H1 (cell line): Measurements from ENCODE around the gene DCAF4. TPM values are rescaled to one million over a fixed set of nuclear protein-coding genes. Genes with fewer than 3 reads are reported as not detected.
A peak's percentile ranks its signal among the peaks of the same experiment; 100 is the strongest.

ENCODE experiments used
- CTCF ChIA-PET: fragments of 300-600 bp; sonication (Branson Sonifier 250); formaldehyde crosslinking; loops from one replicate; lab custom pipeline; 2021; ENCODE audit not compliant: partially characterized antibody; lab: Charles Lee
- POLR2A ChIA-PET: fragments of 300-600 bp; sonication (Branson Sonifier 250); formaldehyde crosslinking; loops from one replicate; lab custom pipeline; 2021; ENCODE audit warnings: inconsistent platforms; ENCODE audit not compliant: partially characterized antibody; lab: Charles Lee
- DNase-seq, 2 experiments: peaks; one replicate each; pipeline versions ENCODE4 v3.0.0 to v3.0.0-alpha.2; 2010 to 2022; ENCODE audit warnings: low spot score in 2 of 2, low read depth in 1 of 2, mixed read lengths in 1 of 2
- FAIRE-seq: peaks from 2 replicates; lab custom pipeline; 2011; peaks lifted over from hg19 to GRCh38; lab: Jason Lieb, UNC
- H2AFZ ChIP-seq: 2 replicates; pipeline ENCODE4 v1.8.1; 2012; ENCODE audit warnings: low read length, inconsistent platforms
- H2AK5ac ChIP-seq: 2 replicates; pipeline ENCODE4 v1.6.1; 2013; ENCODE audit warnings: low read depth, low read length
- H2BK120ac ChIP-seq: replicated peaks from 2 replicates; pipeline ENCODE3; 2013; ENCODE audit warnings: low read depth, low read length, inconsistent platforms
- H2BK12ac ChIP-seq: 2 replicates; pipeline ENCODE4 v1.6.1; 2013; ENCODE audit warnings: low read depth, low read length
- H2BK15ac ChIP-seq: 2 replicates; pipeline ENCODE4 v1.6.1; 2013; ENCODE audit warnings: low read length
- H2BK20ac ChIP-seq: 2 replicates; pipeline ENCODE4 v1.6.1; 2013; ENCODE audit warnings: low read length
- H2BK5ac ChIP-seq: 2 replicates; pipeline ENCODE4 v1.6.1; 2013; ENCODE audit warnings: low read depth, low read length
- H3K14ac ChIP-seq: 2 replicates; pipeline ENCODE4 v1.6.1; 2013; ENCODE audit warnings: inconsistent platforms; ENCODE audit not compliant: insufficient read length
- H3K18ac ChIP-seq: 2 replicates; pipeline ENCODE4 v1.6.1; 2013; ENCODE audit warnings: low read length; ENCODE audit errors: extremely low read depth
- H3K23ac ChIP-seq: 2 replicates; pipeline ENCODE4 v1.6.1; 2013; ENCODE audit warnings: inconsistent platforms; ENCODE audit not compliant: insufficient read length
- H3K23me2 ChIP-seq: 2 replicates; pipeline ENCODE4 v1.6.1; 2013; ENCODE audit warnings: low read depth, low read length
- H3K27ac ChIP-seq: 2 replicates; pipeline ENCODE4 v1.6.1; 2011; ENCODE audit warnings: low read depth, low read length, inconsistent platforms
- H3K27me3 ChIP-seq, 4 experiments: replicated peaks in 1 of 4; 1 replicate in 1 of 4; 2 replicates in 3 of 4; pipeline versions ENCODE4 v1.6.1 to v1.8.1; 2011 to 2013; ENCODE audit warnings: low read length in 3 of 4, mild to moderate bottlenecking in 3 of 4, inconsistent platforms in 2 of 4, mixed read lengths in 2 of 4, moderate library complexity in 1 of 4; ENCODE audit not compliant: control insufficient read depth in 3 of 4, insufficient read depth in 3 of 4; ENCODE audit errors: extremely low read depth in 1 of 4
- H3K36me3 ChIP-seq, 4 experiments: 2 replicates each; pipeline versions ENCODE4 v1.6.1 to v1.8.1; 2011 to 2013; ENCODE audit warnings: mild to moderate bottlenecking in 4 of 4, low read length in 3 of 4, moderate library complexity in 2 of 4, control low read depth in 1 of 4, inconsistent platforms in 1 of 4; ENCODE audit not compliant: insufficient read depth in 4 of 4, control insufficient read depth in 2 of 4
- H3K4ac ChIP-seq: replicated peaks from 2 replicates; pipeline ENCODE3; 2013; ENCODE audit warnings: low read length, low read depth, mixed read lengths, inconsistent platforms; ENCODE audit not compliant: insufficient read length
- H3K4me1 ChIP-seq, 4 experiments: replicated peaks in 1 of 4; 1 replicate in 1 of 4; 2 replicates in 3 of 4; pipeline versions ENCODE4 v1.6.1 to v1.8.1; 2011 to 2013; ENCODE audit warnings: low read length in 3 of 4, inconsistent platforms in 2 of 4, mixed read lengths in 1 of 4; ENCODE audit not compliant: insufficient read depth in 4 of 4, control insufficient read depth in 3 of 4
- H3K4me2 ChIP-seq, 2 experiments: 2 replicates each; pipeline versions ENCODE4 v1.6.1 to v1.8.1; 2011 to 2013; ENCODE audit warnings: low read depth in 2 of 2, low read length in 2 of 2, control low read depth in 1 of 2, inconsistent platforms in 1 of 2, mild to moderate bottlenecking in 1 of 2; ENCODE audit not compliant: insufficient read depth in 1 of 2
- H3K4me3 ChIP-seq, 4 experiments: fragments of 200-600, 300-600 bp in 1 of 4; sonication (generic), shearing (Covaris generic), sonication (Bioruptor Twin) in 1 of 4; 2 replicates each; pipeline versions ENCODE4 v1.5.1 to v1.8.1; 2011 to 2016; ENCODE audit warnings: low read length in 4 of 4, low read depth in 3 of 4, control low read depth in 2 of 4, inconsistent platforms in 2 of 4, mild to moderate bottlenecking in 2 of 4, mixed read lengths in 1 of 4, moderate library complexity in 1 of 4; ENCODE audit not compliant: insufficient read depth in 2 of 4; ENCODE audit errors: extremely low read depth in 1 of 4
- H3K56ac ChIP-seq: replicated peaks from 2 replicates; pipeline ENCODE3; 2013; ENCODE audit warnings: low read depth, mild to moderate bottlenecking, mixed read lengths, low read length, inconsistent platforms; ENCODE audit not compliant: insufficient read length
- H3K79me1 ChIP-seq: 2 replicates; pipeline ENCODE4 v1.6.1; 2013; ENCODE audit warnings: low read depth, low read length, control low read depth
- H3K79me2 ChIP-seq, 2 experiments: 2 replicates each; pipeline versions ENCODE4 v1.6.1 to v1.8.1; 2012 to 2013; ENCODE audit warnings: low read length in 2 of 2, mild to moderate bottlenecking in 2 of 2, inconsistent platforms in 1 of 2; ENCODE audit not compliant: insufficient read depth in 2 of 2, control insufficient read depth in 1 of 2
- H3K9ac ChIP-seq, 4 experiments: replicated peaks in 1 of 4; 1 replicate in 1 of 4; 2 replicates in 3 of 4; pipeline versions ENCODE4 v1.6.1 to v1.8.1; 2011 to 2013; ENCODE audit warnings: low read depth in 3 of 4, low read length in 3 of 4, control low read depth in 2 of 4, mild to moderate bottlenecking in 2 of 4, moderate library complexity in 2 of 4, inconsistent platforms in 1 of 4; ENCODE audit errors: extremely low read depth in 1 of 4
- H3K9me3 ChIP-seq, 2 experiments: 2 replicates each; pipeline versions ENCODE4 v1.6.1 to v1.8.1; 2012 to 2013; ENCODE audit warnings: mild to moderate bottlenecking in 2 of 2, moderate library complexity in 2 of 2, control low read depth in 1 of 2, inconsistent platforms in 1 of 2, low read depth in 1 of 2, low read length in 1 of 2, mixed read lengths in 1 of 2; ENCODE audit not compliant: insufficient read depth in 2 of 2
- H4K20me1 ChIP-seq, 2 experiments: replicated peaks in 1 of 2; 2 replicates each; pipeline versions ENCODE3 to v1.8.1; 2011 to 2013; ENCODE audit warnings: inconsistent platforms in 2 of 2, low read length in 2 of 2, mild to moderate bottlenecking in 1 of 2; ENCODE audit not compliant: insufficient read depth in 2 of 2, control insufficient read depth in 1 of 2
- H4K5ac ChIP-seq: 2 replicates; pipeline ENCODE4 v1.6.1; 2013; ENCODE audit warnings: low read length, low read depth, mixed read lengths, inconsistent platforms; ENCODE audit not compliant: insufficient read length
- H4K8ac ChIP-seq: 2 replicates; pipeline ENCODE4 v1.8.0; 2013; ENCODE audit warnings: mild to moderate bottlenecking, moderate library complexity, low read length, inconsistent platforms; ENCODE audit not compliant: insufficient read depth; ENCODE audit errors: extremely low read depth
- H4K91ac ChIP-seq: replicated peaks from 2 replicates; pipeline ENCODE3; 2013; ENCODE audit warnings: low read length, mixed read lengths, inconsistent platforms; ENCODE audit not compliant: insufficient read length
- CBX8 ChIP-seq: fragments of 300-800, 300-1000 bp; sonication (generic); IDR thresholded peaks from 2 replicates; pipeline ENCODE4 v1.7.1; 2016; ENCODE audit warnings: low read depth, low read length, borderline replicate concordance
- EGR1 ChIP-seq: IDR thresholded peaks from 2 replicates; pipeline ENCODE4 v1.6.1; 2011; ENCODE audit warnings: low read depth, low read length, borderline replicate concordance
- HDAC2 ChIP-seq, 2 experiments: fragments of 300-600 bp in 1 of 2; sonication (generic) in 1 of 2; IDR thresholded peaks; 2 replicates each; pipeline ENCODE4 v1.6.1; 2011 to 2012; ENCODE audit warnings: low read depth in 2 of 2, low read length in 2 of 2, mild to moderate bottlenecking in 2 of 2, moderate library complexity in 2 of 2, borderline replicate concordance in 1 of 2, inconsistent platforms in 1 of 2
- HDAC6 ChIP-seq: IDR thresholded peaks from one replicate; pipeline ENCODE4 v1.7.1; 2012; ENCODE audit warnings: low read depth, mild to moderate bottlenecking, inconsistent platforms, low read length, moderate library complexity
- RBBP5 ChIP-seq: IDR thresholded peaks from 2 replicates; pipeline ENCODE4 v1.7.1; 2012; ENCODE audit warnings: low read depth, mild to moderate bottlenecking, inconsistent platforms, low read length, moderate library complexity, borderline replicate concordance
- RXRA ChIP-seq: IDR thresholded peaks from 2 replicates; pipeline ENCODE4 v1.6.1; 2011; ENCODE audit warnings: low read depth, mild to moderate bottlenecking, low read length, moderate library complexity; ENCODE audit not compliant: insufficient read depth
- SIRT6 ChIP-seq: IDR thresholded peaks from one replicate; pipeline ENCODE4 v1.7.1; 2012; ENCODE audit warnings: low read length, inconsistent platforms
- SP2 ChIP-seq: IDR thresholded peaks from 2 replicates; pipeline ENCODE4 v1.6.1; 2012; ENCODE audit warnings: mild to moderate bottlenecking, low read length, inconsistent platforms
- TEAD4 ChIP-seq: IDR thresholded peaks from 2 replicates; pipeline ENCODE4 v1.6.1; 2012; ENCODE audit warnings: low read depth, low read length, inconsistent platforms, mixed read lengths
- WGBS, 2 experiments: shearing (Covaris generic) in 1 of 2; methylation state at CpG; one replicate each; pipeline versions ENCODE4 v1.1.6 to v1.1.7; 2013 to 2015; ENCODE audit warnings: low lambda C conversion rate in 2 of 2, mixed read lengths in 2 of 2, inconsistent platforms in 1 of 2, low coverage in 1 of 2, missing lambda C conversion rate in 1 of 2; ENCODE audit not compliant: insufficient replicate concordance in 2 of 2, insufficient coverage in 1 of 2, insufficient read length in 1 of 2; ENCODE audit errors: extremely low coverage in 1 of 2, missing lambda C conversion rate in 1 of 2; 5-methylcytosine and 5-hydroxymethylcytosine counted together
- polyA plus RNA-seq, 7 experiments: library from polyadenylated mRNA; depleted of rRNA in 3 of 7; stranded (reverse) in 5 of 7; unstranded in 2 of 7; fragments of >200 nt in 5 of 7; fragments of 200-250 nt in 2 of 7; gene quantifications; 1 replicate in 5 of 7; 2 replicates in 1 of 7; 4 replicates in 1 of 7; pipeline versions ENCODE4 v1.2.1 to v1.2.3, GENCODE V29; 2011 to 2013; ENCODE audit warnings: missing spikeins in 2 of 7, mixed read lengths in 2 of 7
- total RNA-seq: library from RNA; stranded (reverse); fragmentation: NEBNext Ultra II Directional; extraction: Animal tissue kit (Norgen Biotek cat#: 25700); gene quantifications from 2 replicates; pipeline ENCODE4 v1.2.1, GENCODE V29; 2021
- TF ChIP-seq, protein P1 (sequence below): IDR thresholded peaks from 2 replicates; pipeline ENCODE4 v1.6.1; 2012; ENCODE audit warnings: inconsistent platforms

DCAF4 gene
- total and polyA plus RNA-seq, 2 of the 8 experiments (the other 6 are each of a cell fraction or from before 2014, with no cell fraction given) = 17.0 to 21.1 TPM

GRCh38 chr14:72884386-72884785, 41.9 kb upstream of the DCAF4 start:
- H3K9me3 ChIP-seq = peaks cover 0 to 2% of the 10 kb centered on the region in 2 experiments; a peak in 1 of 4 replicates
- H3K4ac ChIP-seq = no peak overlapping the region
- H2BK15ac ChIP-seq = 0 out of 2 replicates have a peak overlapping the region, but pooled peaks have one; percentile 75
- ChIA-PET POLR2A (no interaction called here), CTCF (interaction anchor here (1.5 kb wide), 2 partner anchors 10 to 103 kb away, joined by 3 read pairs; partner anchors contain the start of gene DPF3)
- no peak overlapping the region for H4K91ac ChIP-seq
- no peak overlapping the region for H2BK5ac ChIP-seq
- no peak overlapping the region for H3K18ac ChIP-seq
- no peaks in the 10 kb centered on the region for H3K36me3 ChIP-seq
- H3K4me2 ChIP-seq = no peak overlapping the region
- no peak for TF ChIP-seq RXRA
- no peak for TF ChIP-seq SIRT6
- no peak for TF ChIP-seq CBX8
- TF ChIP-seq, protein P1, sequence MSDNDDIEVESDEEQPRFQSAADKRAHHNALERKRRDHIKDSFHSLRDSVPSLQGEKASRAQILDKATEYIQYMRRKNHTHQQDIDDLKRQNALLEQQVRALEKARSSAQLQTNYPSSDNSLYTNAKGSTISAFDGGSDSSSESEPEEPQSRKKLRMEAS = no peak
- TF ChIP-seq TEAD4 = no peak
- TF ChIP-seq HDAC2 (IDR thresholded peaks at IDR 0.05; ENCODE audit: borderline replicate concordance in 1 of 2, low read depth in 2 of 2, low read length in 2 of 2) = no peak
- TF ChIP-seq RBBP5 = no peak
- TF ChIP-seq SP2 = no peak
- no peak for TF ChIP-seq EGR1
- no peak for TF ChIP-seq HDAC6
- H3K79me1 ChIP-seq = no peaks in the 10 kb centered on the region
- no peak for FAIRE-seq
- H2BK12ac ChIP-seq = no peak overlapping the region
- no peak overlapping the region for H3K9ac ChIP-seq
- no peak overlapping the region for H4K5ac ChIP-seq
- no peak overlapping the region for H2AK5ac ChIP-seq
- H3K23ac ChIP-seq = no peak overlapping the region
- H4K8ac ChIP-seq = no peak overlapping the region
- H3K23me2 ChIP-seq = no peaks in the 10 kb centered on the region; the same call in 1 of the 2 replicates
- H2BK120ac ChIP-seq = no peak overlapping the region
- no peak overlapping the region for H3K27ac ChIP-seq
- H3K4me3 ChIP-seq = no peak overlapping the region
- no peak overlapping the region for H2AFZ ChIP-seq
- DNase-seq = no peak
- H3K27me3 ChIP-seq = no peaks in the 10 kb centered on the region; a peak in 1 of 7 replicates
- no peaks in the 10 kb centered on the region for H4K20me1 ChIP-seq
- H3K14ac ChIP-seq = no peak overlapping the region
- WGBS, 2 experiments = 87% methylated on average over 4 of the region's 4 CpGs; no CpG with 5 or more reads in 1 of the 2 experiments
- H3K79me2 ChIP-seq = no peaks in the 10 kb centered on the region
- no peak overlapping the region for H2BK20ac ChIP-seq
- peaks cover 2 to 9% (median 5%) of the 10 kb centered on the region in 4 experiments; a peak in 5 of 7 replicates for H3K4me1 ChIP-seq
- H3K56ac ChIP-seq = no peak overlapping the region
